ENCODE results near the gene NCKAP5L.
A peak's percentile ranks its signal among the peaks of the same experiment; 100 is the strongest.
"Not testable (repeated sequence)": the region's sequence is repeated elsewhere in the genome, so short reads cannot be mapped to it uniquely, and the experiment has no call there.

The NCKAP5L gene

GRCh38 chr12:49863946-49864797, 36.0 kb upstream of the NCKAP5L start:
- DNase-seq: no peak

- DNase-seq: not testable (repeated sequence)
Observed at GRCh38 chr12:49860921-49861320, 32.7 kb upstream of the NCKAP5L start.

- DNase-seq: not testable (repeated sequence)
Observed at GRCh38 chr12:49855890-49856289, 27.7 kb upstream of the NCKAP5L start.

- DNase-seq: no peak
Observed at GRCh38 chr12:49854976-49855375, 26.8 kb upstream of the NCKAP5L start.

GRCh38 chr12:49853671-49854070, 25.5 kb upstream of the NCKAP5L start:
- no peak for DNase-seq

- no peak for DNase-seq
Observed at GRCh38 chr12:49847161-49847560, 18.9 kb upstream of the NCKAP5L start.

GRCh38 chr12:49846032-49846431, 17.8 kb upstream of the NCKAP5L start:
- DNase-seq: no peak

- no peak for DNase-seq
Observed at GRCh38 chr12:49843876-49844437, 15.7 kb upstream of the NCKAP5L start.

- no peak for DNase-seq
Observed at GRCh38 chr12:49843411-49843810, 15.2 kb upstream of the NCKAP5L start.

GRCh38 chr12:49842519-49843352, 14.5 kb upstream of the NCKAP5L start, which contains the start of gene BCDIN3D:
TSS of gene BCDIN3D (minus strand) at chr12:49843106. CDS start at chr12:49843087, 19 bp downstream.
- peak; percentile 83 to 86 (median 84) for DNase-seq

- no peak for DNase-seq
Observed at GRCh38 chr12:49838973-49839633, 10.9 kb upstream of the NCKAP5L start.

GRCh38 chr12:49832836-49833421, 4.7 kb upstream of the NCKAP5L start:
- no peak for DNase-seq

- DNase-seq: no peak
Observed at GRCh38 chr12:49831717-49832116, 3.5 kb upstream of the NCKAP5L start.

- DNase-seq: peak in 1 of 4 experiments; percentile 17
Observed at GRCh38 chr12:49827401-49828099, 663 bp downstream of the NCKAP5L start.

- DNase-seq: no peak
Observed at GRCh38 chr12:49827051-49827400, 1.2 kb downstream of the NCKAP5L start.

- no peak for DNase-seq
Observed at GRCh38 chr12:49825971-49826421, 2.2 kb downstream of the NCKAP5L start.

- DNase-seq: no peak
Observed at GRCh38 chr12:49825360-49825970, 2.7 kb downstream of the NCKAP5L start.

GRCh38 chr12:49824895-49825294, 3.3 kb downstream of the NCKAP5L start:
- DNase-seq: no peak

GRCh38 chr12:49824416-49824815, 3.8 kb downstream of the NCKAP5L start:
- no peak for DNase-seq

GRCh38 chr12:49823951-49824350, 4.3 kb downstream of the NCKAP5L start:
- DNase-seq: no peak

- DNase-seq: no peak
Observed at GRCh38 chr12:49823350-49823749, 4.9 kb downstream of the NCKAP5L start.
